Measurements from ENCODE around the gene IL1F10. TPM values are rescaled to one million over a fixed set of nuclear protein-coding genes. Genes with fewer than 3 reads are reported as not detected.

IL1F10 gene
- total RNA-seq, 1 donor from 2014 or later = not detected

DNA sequence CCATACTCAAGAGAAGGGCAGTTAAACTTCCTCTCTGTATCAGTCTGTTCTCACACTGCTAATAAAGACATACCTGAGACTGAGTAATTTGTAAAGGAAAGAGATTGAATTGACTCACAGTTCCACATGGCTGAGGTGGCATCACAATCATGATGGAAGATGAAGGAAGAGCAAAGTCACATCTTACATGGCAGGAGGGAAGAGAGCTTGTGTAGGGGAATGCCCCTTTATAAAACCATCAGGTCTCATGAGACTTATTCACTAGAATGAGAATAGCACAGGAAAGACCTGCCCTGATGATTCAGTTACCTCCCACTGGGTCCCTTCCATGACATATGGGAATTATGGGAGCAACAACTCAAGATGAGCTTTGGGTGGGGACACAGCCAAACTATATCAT, 13.7 kb upstream of the IL1F10 start:
- TF ChIP-seq EZH2phosphoT487 (IDR thresholded peaks at IDR 0.05) (no peak), EZH2 (IDR thresholded peaks at IDR 0.05) (no peak)
- TF ChIP-seq, protein P1, sequence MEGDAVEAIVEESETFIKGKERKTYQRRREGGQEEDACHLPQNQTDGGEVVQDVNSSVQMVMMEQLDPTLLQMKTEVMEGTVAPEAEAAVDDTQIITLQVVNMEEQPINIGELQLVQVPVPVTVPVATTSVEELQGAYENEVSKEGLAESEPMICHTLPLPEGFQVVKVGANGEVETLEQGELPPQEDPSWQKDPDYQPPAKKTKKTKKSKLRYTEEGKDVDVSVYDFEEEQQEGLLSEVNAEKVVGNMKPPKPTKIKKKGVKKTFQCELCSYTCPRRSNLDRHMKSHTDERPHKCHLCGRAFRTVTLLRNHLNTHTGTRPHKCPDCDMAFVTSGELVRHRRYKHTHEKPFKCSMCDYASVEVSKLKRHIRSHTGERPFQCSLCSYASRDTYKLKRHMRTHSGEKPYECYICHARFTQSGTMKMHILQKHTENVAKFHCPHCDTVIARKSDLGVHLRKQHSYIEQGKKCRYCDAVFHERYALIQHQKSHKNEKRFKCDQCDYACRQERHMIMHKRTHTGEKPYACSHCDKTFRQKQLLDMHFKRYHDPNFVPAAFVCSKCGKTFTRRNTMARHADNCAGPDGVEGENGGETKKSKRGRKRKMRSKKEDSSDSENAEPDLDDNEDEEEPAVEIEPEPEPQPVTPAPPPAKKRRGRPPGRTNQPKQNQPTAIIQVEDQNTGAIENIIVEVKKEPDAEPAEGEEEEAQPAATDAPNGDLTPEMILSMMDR (IDR thresholded peaks at IDR 0.05) = no peak
- H3K4me1 Mint-ChIP-seq = no peaks in the 10 kb centered on the region
- DNase-seq (ENCODE audit: low spot score) = no peak
- H3K4me3 ChIP-seq = no peak overlapping the region
- H3K27ac ChIP-seq = no peak overlapping the region
- no peak overlapping the region for H3K4me3 Mint-ChIP-seq
- H3F3A ChIP-seq (ENCODE audit: low read depth) = no peaks in the 10 kb centered on the region
- peaks cover 24% of the 10 kb centered on the region for H3K9me3 Mint-ChIP-seq
- H3K36me3 ChIP-seq = no peaks in the 10 kb centered on the region
- H3K27ac Mint-ChIP-seq = no peak overlapping the region
- peaks cover 5% of the 10 kb centered on the region for H3K9me3 ChIP-seq (ENCODE audit: low read depth)
- H3K27me3 Mint-ChIP-seq (ENCODE audit: insufficient read depth, low read depth) = peaks cover 12% of the 10 kb centered on the region
- H3K27me3 ChIP-seq = no peaks in the 10 kb centered on the region
- H3K79me2 ChIP-seq (ENCODE audit: low read depth) = no peaks in the 10 kb centered on the region
- H3K4me2 ChIP-seq = no peak overlapping the region
- H3K9ac ChIP-seq = no peak overlapping the region
- no peaks in the 10 kb centered on the region for H4K20me1 ChIP-seq (ENCODE audit: low read depth)
- H3K36me3 Mint-ChIP-seq = no peaks in the 10 kb centered on the region
- no peak overlapping the region for H2AFZ ChIP-seq (replicated peaks)
- H3K4me1 ChIP-seq = no peaks in the 10 kb centered on the region

DNA sequence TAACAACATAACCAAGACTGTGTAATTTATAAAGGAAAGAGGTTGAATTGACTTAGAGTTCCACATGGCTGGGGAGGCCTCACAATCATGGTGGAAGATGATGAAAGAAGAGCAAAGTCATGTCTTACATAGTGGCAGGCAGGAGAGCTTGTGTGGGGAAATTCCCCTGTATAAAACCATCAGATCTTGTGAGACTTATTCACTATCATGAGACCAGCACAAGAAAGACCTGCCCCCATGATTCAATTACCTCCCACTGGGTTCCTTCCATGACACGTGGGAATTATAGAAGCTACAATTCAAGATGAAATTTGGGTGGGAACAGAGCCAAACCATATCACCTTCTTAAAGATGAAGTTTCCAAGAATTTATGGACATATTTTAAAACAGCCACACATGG, 11.2 kb upstream of the IL1F10 start:
- H3K4me1 ChIP-seq = no peaks in the 10 kb centered on the region
- no peak overlapping the region for H3K27ac ChIP-seq
- no peak overlapping the region for H3K4me2 ChIP-seq
- H3K4me3 ChIP-seq = no peak overlapping the region
- no peaks in the 10 kb centered on the region for H3K36me3 Mint-ChIP-seq
- H3F3A ChIP-seq (ENCODE audit: low read depth) = no peaks in the 10 kb centered on the region
- H3K9ac ChIP-seq = no peak overlapping the region
- no peaks in the 10 kb centered on the region for H3K79me2 ChIP-seq (ENCODE audit: low read depth)
- H3K4me3 Mint-ChIP-seq = no peak overlapping the region
- no peak overlapping the region for H2AFZ ChIP-seq (replicated peaks)
- no peaks in the 10 kb centered on the region for H4K20me1 ChIP-seq (ENCODE audit: low read depth)
- no peaks in the 10 kb centered on the region for H3K36me3 ChIP-seq
- H3K9me3 Mint-ChIP-seq = peaks cover 23% of the 10 kb centered on the region
- TF ChIP-seq EZH2 (IDR thresholded peaks at IDR 0.05) = no peak
- TF ChIP-seq EZH2phosphoT487 (IDR thresholded peaks at IDR 0.05) = no peak
- TF ChIP-seq, protein P1 (IDR thresholded peaks at IDR 0.05) = no peak
- no peak overlapping the region for H3K27ac Mint-ChIP-seq
- peaks cover 15% of the 10 kb centered on the region for H3K27me3 Mint-ChIP-seq (ENCODE audit: insufficient read depth, low read depth)
- peaks cover 11% of the 10 kb centered on the region for H3K4me1 Mint-ChIP-seq
- H3K9me3 ChIP-seq (ENCODE audit: low read depth) = peaks cover 5% of the 10 kb centered on the region
- H3K27me3 ChIP-seq = no peaks in the 10 kb centered on the region
- DNase-seq (ENCODE audit: low spot score) = no peak

DNA sequence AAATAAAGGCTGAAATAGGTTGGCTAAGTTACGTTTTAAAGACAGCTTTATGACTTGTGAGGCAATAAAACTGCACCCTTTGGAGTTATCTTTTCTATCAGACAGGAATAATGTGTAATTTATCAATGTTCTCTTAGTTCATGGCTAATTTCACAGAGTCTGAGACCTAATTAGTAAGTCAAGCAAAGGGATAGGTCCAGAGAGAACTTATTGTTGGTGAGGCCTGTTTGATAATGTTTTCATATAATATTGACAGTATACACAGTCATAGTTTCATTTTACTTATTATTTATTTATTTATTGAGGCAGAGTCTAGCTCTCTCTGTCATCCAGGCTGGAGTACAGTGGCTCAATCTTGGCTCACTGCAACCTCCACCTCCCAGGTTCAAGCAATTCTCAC, 10.7 kb upstream of the IL1F10 start:
- no peak overlapping the region for H3K4me3 Mint-ChIP-seq
- H3K9ac ChIP-seq = no peak overlapping the region
- no peak overlapping the region for H3K4me2 ChIP-seq
- no peaks in the 10 kb centered on the region for H3K36me3 Mint-ChIP-seq
- H3K4me1 Mint-ChIP-seq = peaks cover 12% of the 10 kb centered on the region
- H3K27ac Mint-ChIP-seq = no peak overlapping the region
- H3K4me3 ChIP-seq = no peak overlapping the region
- no peaks in the 10 kb centered on the region for H3K27me3 ChIP-seq
- H3K4me1 ChIP-seq = no peaks in the 10 kb centered on the region
- H3K27me3 Mint-ChIP-seq (ENCODE audit: insufficient read depth, low read depth) = peaks cover 13% of the 10 kb centered on the region
- H2AFZ ChIP-seq (replicated peaks) = no peak overlapping the region
- H3F3A ChIP-seq (ENCODE audit: low read depth) = no peaks in the 10 kb centered on the region
- H3K36me3 ChIP-seq = no peaks in the 10 kb centered on the region
- DNase-seq (ENCODE audit: low spot score) = no peak
- no peak overlapping the region for H3K27ac ChIP-seq
- peaks cover 20% of the 10 kb centered on the region for H3K9me3 Mint-ChIP-seq
- peaks cover 5% of the 10 kb centered on the region for H3K9me3 ChIP-seq (ENCODE audit: low read depth)
- no peaks in the 10 kb centered on the region for H3K79me2 ChIP-seq (ENCODE audit: low read depth)
- no peak for TF ChIP-seq EZH2phosphoT487 (IDR thresholded peaks at IDR 0.05)
- TF ChIP-seq EZH2 (IDR thresholded peaks at IDR 0.05) = no peak
- TF ChIP-seq, protein P1 (IDR thresholded peaks at IDR 0.05) = no peak
- H4K20me1 ChIP-seq (ENCODE audit: low read depth) = no peaks in the 10 kb centered on the region
